ENCODE data around the gene PHC2.

GRCh38 chr1:33275195-33275594 is 155.7 kb downstream of the PHC2 start:
- TF ChIP-seq CTCF (IDR thresholded peaks at IDR 0.05), result no peak
- no peak for TF ChIP-seq POLR2A (IDR thresholded peaks at IDR 0.05)
